ENCODE results near the gene DUSP14. TPM values are rescaled to one million over a fixed set of nuclear protein-coding genes. Genes with fewer than 3 reads are reported as not detected.

Gene DUSP14
- total and polyA plus RNA-seq, 7 donors = 9.3 to 32.1 (median 11.6) TPM

GRCh38 chr17:37530420-37530819, 40.7 kb downstream of the DUSP14 start:
- ATAC-seq (no peak), DNase-seq (no peak)
- Histone ChIP-seq H3K4me1 (no peaks in the 10 kb centered on the region), H3K9me3 (no peaks in the 10 kb centered on the region), H3K27me3 (ENCODE audit: insufficient read depth in 3 of 3, low read length in 2 of 3) (no peaks in the 10 kb centered on the region), H3K4me3 (no peak overlapping the region), H3K36me3 (ENCODE audit: insufficient read depth in 1 of 2, low read depth in 1 of 2) (peaks cover 11 to 97% of the 10 kb centered on the region in 2 donors), H3K27ac (no peak overlapping the region)
- 88 to 95% (median 95%) methylated on average over 4 of the region's 4 CpGs for WGBS, 3 donors
- TF ChIP-seq CTCF (IDR thresholded peaks at IDR 0.05) = no peak
- intact Hi-C loops (cut with DNase I) = no loop called here

- H3K27me3 ChIP-seq (ENCODE audit: insufficient read depth in 3 of 3, low read length in 2 of 3) = no peaks in the 10 kb centered on the region
- ATAC-seq (no peak), DNase-seq (no peak)
- H3K36me3 ChIP-seq (ENCODE audit: insufficient read depth in 1 of 2, low read depth in 1 of 2) = peaks cover 27 to 98% of the 10 kb centered on the region in 2 donors
- no peak overlapping the region for H3K4me3 ChIP-seq
- no peaks in the 10 kb centered on the region for H3K4me1 ChIP-seq
- 91 to 97% (median 92%) methylated on average over 3 of the region's 3 CpGs for WGBS, 3 donors
- intact Hi-C loops (cut with DNase I) = no loop called here
- H3K27ac ChIP-seq = no peak overlapping the region
- no peak for TF ChIP-seq CTCF (IDR thresholded peaks at IDR 0.05)
- no peaks in the 10 kb centered on the region for H3K9me3 ChIP-seq
Observed at GRCh38 chr17:37532756-37533155, 43.1 kb downstream of the DUSP14 start.

GRCh38 chr17:37535906-37536305, 46.2 kb downstream of the DUSP14 start:
- no peak overlapping the region for H3K27ac ChIP-seq
- 93 to 95% (median 94%) methylated on average over 5 of the region's 5 CpGs for WGBS, 3 donors
- DNase-seq (no peak), ATAC-seq (no peak)
- H3K27me3 ChIP-seq (ENCODE audit: insufficient read depth in 3 of 3, low read length in 2 of 3) = no peaks in the 10 kb centered on the region
- intact Hi-C loops (cut with DNase I) = no loop called here
- H3K9me3 ChIP-seq = no peaks in the 10 kb centered on the region
- no peaks in the 10 kb centered on the region for H3K4me1 ChIP-seq
- H3K36me3 ChIP-seq (ENCODE audit: insufficient read depth in 1 of 2, low read depth in 1 of 2) = peaks cover 25 to 98% of the 10 kb centered on the region in 2 donors
- no peak for TF ChIP-seq CTCF (IDR thresholded peaks at IDR 0.05)
- H3K4me3 ChIP-seq = no peak overlapping the region

GRCh38 chr17:37538981-37539659, 49.4 kb downstream of the DUSP14 start:
- DNase-seq (no peak), ATAC-seq (no peak)
- Histone ChIP-seq H3K9me3 (no peaks in the 10 kb centered on the region), H3K4me3 (no peak overlapping the region), H3K36me3 (ENCODE audit: insufficient read depth in 1 of 2, low read depth in 1 of 2) (peaks cover 24 to 94% of the 10 kb centered on the region in 2 donors), H3K27me3 (ENCODE audit: insufficient read depth in 3 of 3, low read length in 2 of 3) (no peaks in the 10 kb centered on the region), H3K27ac (no peak overlapping the region), H3K4me1 (no peaks in the 10 kb centered on the region)
- intact Hi-C loops (cut with DNase I) = no loop called here
- WGBS, 3 donors = 90 to 96% (median 95%) methylated on average over 8 of the region's 8 CpGs
- no peak for TF ChIP-seq CTCF (IDR thresholded peaks at IDR 0.05)

Data from psoas muscle (tissue), 8 donors.